Measurements from ENCODE around the gene TMEM245.

GRCh38 chr9:109122726-109123621 lies 3.2 kb upstream of the TMEM245 start:
- TF ChIP-seq POLR2A (IDR thresholded peaks at IDR 0.05) (no peak), CTCF (IDR thresholded peaks at IDR 0.05) (no peak)
